MM.1S (cell line): ENCODE results near the gene DVL1.

ENCODE experiments used
- CTCF ChIP-seq: fragments of 300-600 bp; sonication (generic); IDR thresholded peaks from 2 replicates; pipeline ENCODE4 v1.5.1; 2016; ENCODE audit warnings: antibody characterized with exemption, low read length, mixed read lengths
- EZH2 ChIP-seq: fragments of 300-600 bp; sonication (generic); optimal IDR thresholded peaks from 2 replicates; pipeline ENCODE3; 2017; ENCODE audit warnings: low read depth, mild to moderate bottlenecking, antibody characterized with exemption, low read length, mixed read lengths
- EZH2phosphoT487 ChIP-seq: fragments of 300-600 bp; sonication (generic); IDR thresholded peaks from 2 replicates; pipeline ENCODE4 v1.6.1; 2018; ENCODE audit warnings: antibody characterized with exemption, low read length

GRCh38 chr1:1298861-1299685, 50.1 kb downstream of the DVL1 start:
- no peak for TF ChIP-seq CTCF
- no peak for TF ChIP-seq EZH2
- TF ChIP-seq EZH2phosphoT487, result no peak
